Vagina (tissue), 2 donors: Measurements from ENCODE around the gene PRRT1B.

Experiments used
- CTCF ChIP-seq, 3 experiments: fragments of 450-650 bp in 2 of 3; fragments of 200-600 bp in 1 of 3; sonication (generic) in 1 of 3; IDR thresholded peaks; one replicate each; pipeline ENCODE4 v1.5.1; 2017 to 2019; ENCODE audit warnings: antibody characterized with exemption in 3 of 3, mild to moderate bottlenecking in 2 of 3, moderate library complexity in 2 of 3
- POLR2A ChIP-seq, 2 donors: fragments of 450-650 bp; IDR thresholded peaks; one replicate each; pipeline ENCODE4 v1.6.1; 2017; ENCODE audit warnings: antibody characterized with exemption in 2 of 2, mild to moderate bottlenecking in 2 of 2, moderate library complexity in 2 of 2

GRCh38 chr9:131577005-131578000, 32.0 kb downstream of the PRRT1B start:
- TF ChIP-seq POLR2A (IDR thresholded peaks at IDR 0.05) (no peak), CTCF (IDR thresholded peaks at IDR 0.05) (no peak)
